Gastroesophageal sphincter (tissue), 3 donors: Measurements from ENCODE around the gene WDR45B.

Source experiments
- CTCF ChIP-seq, 4 experiments: fragments of 200-600 bp in 2 of 4; fragments of 450-650 bp in 2 of 4; sonication (generic) in 1 of 4; IDR thresholded peaks; one replicate each; pipeline ENCODE4 v1.5.1; 2017 to 2019; ENCODE audit warnings: antibody characterized with exemption in 4 of 4, mild to moderate bottlenecking in 2 of 4, moderate library complexity in 2 of 4
- EP300 ChIP-seq: sonication (generic); formaldehyde crosslinking; IDR thresholded peaks from one replicate; pipeline ENCODE4 v1.6.1; 2017; ENCODE audit warnings: antibody characterized with exemption, mild to moderate bottlenecking
- POLR2AphosphoS5 ChIP-seq: sonication (generic); formaldehyde crosslinking; IDR thresholded peaks from one replicate; pipeline ENCODE4 v1.6.1; 2017; ENCODE audit warnings: antibody characterized with exemption

GRCh38 chr17:82593590-82594087, 54.6 kb downstream of the WDR45B start:
- TF ChIP-seq CTCF (IDR thresholded peaks at IDR 0.05) (no peak), EP300 (no peak), POLR2AphosphoS5 (peak; percentile 28)
